Activated gamma-delta T cell (primary cell): Measurements from ENCODE around the gene EWSR1.
"Not testable (repeated sequence)": the region's sequence is repeated elsewhere in the genome, so short reads cannot be mapped to it uniquely, and the experiment has no call there.

ENCODE experiments used
- DNase-seq: peaks from one replicate; lab custom pipeline; 2025; lab: John Stamatoyannopoulos, UW

EWSR1 gene

DNA sequence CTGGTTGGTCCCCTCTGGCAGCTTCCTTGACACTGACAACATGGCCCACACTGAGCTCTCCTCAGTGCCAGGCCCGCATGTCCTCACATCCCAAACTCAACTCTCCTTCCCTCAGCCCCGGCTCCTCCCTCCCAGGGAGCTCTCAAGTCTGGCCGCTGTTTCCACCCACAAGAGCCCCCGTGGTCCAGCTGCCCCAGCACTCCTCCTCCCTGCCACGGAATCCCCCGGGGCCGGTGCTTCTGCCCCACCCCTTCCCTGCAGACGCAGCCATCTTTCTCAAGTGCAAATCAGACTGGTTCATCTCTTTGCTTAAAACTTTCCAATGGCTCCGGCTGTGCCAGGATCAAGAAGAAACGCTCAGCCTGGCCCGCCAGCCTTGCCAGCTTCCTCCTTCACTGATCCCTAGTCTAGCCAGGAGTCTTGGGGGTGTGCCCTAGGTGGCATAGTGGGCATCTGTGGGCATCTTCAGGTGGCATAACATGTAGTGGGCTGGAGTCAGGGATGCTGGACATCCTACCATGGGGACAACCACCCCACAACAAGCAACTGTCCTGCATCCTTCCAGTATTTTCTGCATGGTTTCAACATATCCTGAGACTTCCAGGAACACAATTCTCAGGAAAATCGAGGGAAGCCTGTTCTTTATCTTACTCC is 69.7 kb downstream of the EWSR1 start:
- DNase-seq, result no peak

DNA sequence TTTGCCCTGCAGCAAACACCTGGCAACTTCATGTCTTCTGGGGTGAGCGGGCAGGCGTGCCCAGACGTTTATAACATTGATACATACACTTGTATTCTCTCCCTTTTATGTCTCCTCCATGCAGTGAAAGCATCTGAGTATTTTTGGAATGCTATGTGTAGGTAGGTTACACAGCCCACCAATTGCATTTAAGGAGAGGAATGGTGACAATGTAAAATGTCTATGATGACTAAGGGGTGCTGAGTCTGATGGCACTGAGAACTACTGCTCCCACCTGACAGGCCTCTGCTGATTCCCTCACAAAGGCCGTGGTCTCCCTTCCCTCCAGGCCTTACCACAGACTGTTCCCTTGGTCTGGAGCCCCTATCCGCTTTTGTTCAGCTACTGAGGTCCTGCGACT is 70.3 kb downstream of the EWSR1 start:
- DNase-seq, result no peak

DNA sequence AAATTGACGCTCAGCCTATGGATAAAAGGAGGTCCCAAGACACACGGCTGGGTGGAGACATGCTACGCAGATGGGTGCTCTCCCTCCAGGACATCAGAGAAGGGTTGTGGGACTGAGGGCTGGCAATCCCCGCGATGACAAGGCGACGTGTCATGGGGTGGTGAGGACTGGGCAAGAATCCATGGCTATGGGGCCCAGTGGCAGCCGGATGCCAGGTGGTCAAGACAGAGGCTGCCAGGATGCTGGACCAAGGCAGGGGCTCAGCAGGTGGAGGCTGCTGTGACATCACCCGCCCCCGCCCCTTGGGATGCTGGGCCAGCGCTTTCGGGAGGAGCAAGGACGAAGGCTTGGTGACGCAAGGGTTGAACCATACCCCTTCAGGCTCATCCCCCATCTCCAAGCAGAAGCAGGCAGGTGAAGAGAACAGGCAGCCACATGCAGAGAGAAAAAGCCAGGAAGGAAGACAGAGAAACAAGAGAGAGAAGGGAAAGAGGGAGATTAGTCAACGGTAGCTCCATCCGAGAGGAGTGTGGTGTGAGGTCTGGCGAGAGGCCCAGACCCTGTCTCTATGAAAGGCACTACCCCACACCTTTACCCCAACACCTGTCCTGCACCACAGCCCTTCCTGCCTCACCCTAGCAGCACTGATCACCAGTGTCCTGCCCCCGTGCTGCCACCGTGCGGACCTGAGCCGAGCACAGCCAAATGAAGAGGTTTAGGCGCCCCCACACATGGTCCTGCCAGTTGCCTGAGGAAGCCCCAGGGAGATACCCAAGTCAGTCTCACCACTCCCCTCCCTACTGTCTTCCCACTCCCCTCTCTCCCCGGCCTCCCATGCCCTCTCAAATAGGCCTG is 71.5 kb downstream of the EWSR1 start:
- no peak for DNase-seq

DNA sequence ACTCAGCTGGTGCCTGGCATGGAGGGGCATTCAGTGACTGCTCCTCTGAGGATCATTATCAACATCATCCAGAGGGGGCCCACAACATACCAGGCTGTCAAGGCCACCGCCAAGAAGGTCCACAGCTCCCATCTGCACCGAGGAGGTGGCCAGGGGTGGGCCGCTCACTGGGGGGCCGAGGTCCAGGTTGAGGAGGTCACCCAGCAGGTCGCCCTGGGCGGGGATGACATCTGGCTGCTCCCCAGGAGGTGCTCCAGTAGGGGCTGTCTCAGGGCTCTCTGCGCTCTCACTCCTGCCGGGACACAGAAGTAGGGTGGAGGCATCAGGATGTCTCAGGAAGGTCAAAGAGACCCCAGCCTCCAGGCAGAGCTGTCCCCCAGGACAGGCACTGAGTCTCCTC is 72.5 kb downstream of the EWSR1 start:
- no peak for DNase-seq

DNA sequence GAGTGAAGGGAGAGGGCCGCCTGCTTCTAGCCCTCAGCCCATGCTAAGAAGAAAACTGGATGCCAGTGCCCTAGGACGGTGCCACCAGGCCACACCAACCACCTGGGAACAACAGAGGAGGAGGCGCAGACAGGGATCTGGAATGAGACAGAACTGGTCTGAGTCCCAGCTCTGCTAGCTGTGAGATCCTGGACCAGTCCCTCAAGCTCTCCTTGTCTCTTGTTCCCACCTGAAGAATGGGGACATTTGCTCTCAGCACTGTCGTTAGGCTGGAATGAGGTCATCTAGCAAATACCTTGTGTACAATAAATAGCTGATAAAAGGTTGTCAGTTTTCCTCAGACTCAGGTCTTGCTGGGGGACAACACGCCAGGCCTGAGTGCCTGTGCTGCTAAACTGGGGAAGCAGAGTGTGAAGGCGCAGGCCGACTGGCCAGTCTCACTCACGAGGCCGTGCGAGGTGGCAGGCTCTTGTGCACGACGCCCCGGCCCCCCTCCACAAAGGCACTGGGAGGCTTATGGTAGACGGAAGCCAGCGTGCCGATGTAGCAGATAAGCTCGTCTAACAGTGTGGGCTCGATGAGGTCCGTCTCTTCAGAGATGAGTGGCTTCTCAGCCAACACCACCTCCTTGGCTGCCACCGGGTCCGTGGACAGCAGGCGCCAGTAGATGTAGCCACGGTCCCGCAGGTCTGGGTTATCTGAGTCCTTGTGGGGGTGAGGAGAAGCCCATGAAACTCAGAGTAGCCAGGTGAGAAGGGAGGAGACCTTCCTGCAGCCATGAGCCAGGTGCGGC is 73.2 kb downstream of the EWSR1 start:
- DNase-seq, result no peak

DNA sequence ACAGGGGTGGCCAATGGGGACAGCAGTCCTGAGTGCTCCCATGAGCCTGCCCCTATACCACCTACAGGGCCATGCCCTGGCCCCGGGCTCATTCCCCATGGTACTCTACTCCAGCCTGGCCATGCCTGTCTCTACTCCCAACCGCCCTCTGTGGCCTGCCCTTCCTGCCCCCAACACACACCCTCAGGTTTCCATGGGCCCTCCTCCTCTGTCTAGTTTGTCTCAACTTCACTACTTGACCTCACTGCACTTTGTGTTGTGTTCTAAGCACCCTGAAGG is 73.7 kb downstream of the EWSR1 start:
- no peak for DNase-seq

DNA sequence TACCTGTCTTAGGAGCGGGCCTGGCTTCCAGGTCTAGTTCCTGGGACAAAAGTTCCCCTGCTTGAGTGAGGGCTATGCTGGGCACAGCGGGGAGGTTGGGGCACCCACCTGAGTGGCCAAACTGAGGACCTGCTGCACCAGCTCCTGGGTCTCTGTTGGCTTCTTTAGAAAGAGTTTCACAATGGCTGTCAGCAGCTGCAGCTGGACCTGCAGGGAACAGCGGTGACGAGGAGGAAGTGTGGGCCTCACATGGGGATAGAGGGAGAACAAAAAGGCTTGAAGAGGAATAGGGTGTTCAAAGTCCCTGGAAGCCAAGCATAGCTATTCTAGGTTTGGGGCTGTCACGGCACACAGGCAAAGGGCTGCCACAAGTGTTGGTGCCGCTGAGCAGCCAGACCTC is 74.1 kb downstream of the EWSR1 start:
- no peak for DNase-seq

DNA sequence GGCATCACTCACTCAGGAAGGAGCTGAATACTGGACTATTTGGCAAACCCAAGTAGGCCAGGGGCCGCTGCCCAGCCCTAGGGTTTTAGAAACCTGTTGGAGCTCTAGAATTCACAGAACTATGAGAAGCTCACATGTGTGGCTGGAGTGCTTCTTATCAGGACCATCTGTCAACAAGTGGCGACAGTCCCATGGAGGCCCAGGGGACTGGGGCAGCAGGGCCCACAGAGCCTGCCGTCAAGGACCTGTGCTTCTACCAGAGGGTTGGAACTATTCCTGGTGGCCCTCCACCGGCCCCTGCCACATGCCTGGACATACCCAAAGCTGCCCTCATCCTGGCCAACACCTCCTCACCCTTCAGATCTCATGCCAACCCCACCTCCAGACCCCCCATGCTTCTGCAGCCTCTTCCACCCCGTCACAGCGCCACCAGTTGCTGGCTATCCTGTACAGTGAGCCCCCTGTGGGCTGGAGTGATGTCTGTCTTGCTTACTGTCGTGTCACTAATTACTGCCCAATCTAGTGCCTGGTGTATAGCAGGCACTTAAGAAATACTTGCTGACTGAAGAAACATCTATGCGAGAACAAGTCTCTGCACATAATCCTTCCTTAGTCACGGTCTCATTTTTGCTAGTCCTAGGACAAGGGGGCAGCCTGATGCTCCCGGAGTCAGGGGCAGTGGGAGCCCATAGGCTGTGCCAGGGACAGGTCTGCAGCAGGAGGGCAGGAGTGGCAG is 74.7 kb downstream of the EWSR1 start:
- DNase-seq, result no peak

DNA sequence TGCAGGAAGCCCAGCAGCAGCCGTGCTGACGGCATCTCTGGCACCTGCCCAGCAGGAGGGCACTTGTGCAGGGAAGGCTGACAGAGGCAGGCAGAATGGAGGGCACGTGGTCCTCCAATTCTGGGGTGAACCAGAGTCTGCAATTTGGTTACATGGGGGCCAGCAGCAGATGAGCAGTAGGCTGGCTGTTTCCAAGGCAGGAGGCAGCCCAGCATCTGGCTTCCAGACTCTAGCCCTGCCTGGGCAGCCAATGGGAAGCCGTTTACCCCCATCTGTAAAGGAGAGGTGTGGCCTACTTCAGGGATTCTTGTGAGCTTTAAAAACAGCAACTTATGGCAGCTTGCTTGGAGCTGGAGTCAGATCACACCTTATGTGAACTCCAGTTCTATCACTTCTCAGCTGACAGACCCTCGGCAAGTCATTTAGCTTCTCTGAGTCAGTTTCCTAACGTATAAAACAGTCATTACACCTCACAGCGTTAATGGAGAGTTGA is 75.3 kb downstream of the EWSR1 start:
- DNase-seq, result no peak

DNA sequence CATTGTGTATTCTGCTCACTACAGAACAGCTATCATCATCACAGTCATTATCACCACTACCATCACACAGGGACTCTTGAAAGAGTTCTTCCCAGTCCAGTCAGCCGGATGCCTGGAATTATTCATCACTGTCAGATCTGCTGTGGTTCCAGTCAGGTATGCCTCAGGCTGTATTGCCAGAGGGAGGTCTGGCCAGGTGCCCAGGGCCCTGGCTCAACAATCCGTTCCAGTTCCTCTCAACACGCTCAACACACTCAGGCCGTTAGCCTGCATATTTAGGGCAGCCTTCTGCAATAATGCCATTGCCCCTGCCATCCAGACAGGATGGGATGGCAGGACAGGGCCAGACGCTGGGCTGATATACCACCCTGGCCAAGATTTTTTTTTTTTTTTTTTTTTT is 76.1 kb downstream of the EWSR1 start:
- no peak for DNase-seq

DNA sequence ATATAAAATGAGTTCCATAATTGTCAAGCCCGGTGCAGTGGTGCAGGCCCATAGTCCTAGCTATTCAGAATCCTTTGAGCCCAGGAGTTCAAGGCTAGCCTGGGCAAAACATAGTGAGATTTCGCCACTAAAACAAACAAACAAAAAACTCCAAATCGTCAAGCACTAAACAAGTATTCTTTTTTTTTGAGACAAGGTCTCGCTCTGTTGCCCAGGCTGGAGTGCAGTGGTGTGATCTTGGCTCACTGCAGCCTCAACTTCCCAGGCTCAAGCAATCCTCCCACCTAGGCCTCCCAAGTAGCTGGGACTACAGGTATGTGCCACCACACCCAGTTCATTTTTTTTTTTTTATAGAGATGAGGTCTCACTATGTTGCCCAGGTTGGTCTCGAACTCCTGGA is 76.8 kb downstream of the EWSR1 start:
- not testable (repeated sequence) for DNase-seq

DNA sequence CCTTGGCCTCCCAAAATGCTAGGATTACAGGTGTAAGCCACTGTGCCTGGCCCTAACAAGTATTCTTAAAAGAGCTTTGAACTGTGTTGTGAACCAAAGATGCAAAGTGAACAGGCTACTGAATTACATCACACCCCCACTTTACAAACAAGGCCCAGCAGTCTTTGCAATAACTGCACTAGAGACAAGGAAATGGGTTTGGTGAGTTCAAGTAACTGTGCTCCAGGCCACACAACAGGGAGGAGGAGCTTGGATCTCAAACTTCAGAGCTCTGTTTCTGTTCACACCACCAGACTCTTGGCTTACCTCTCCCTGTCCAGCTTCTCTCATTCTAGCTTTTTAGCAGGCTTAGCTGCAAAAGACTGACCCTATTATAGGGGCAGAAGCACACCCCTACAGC is 77.9 kb downstream of the EWSR1 start:
- no peak for DNase-seq

DNA sequence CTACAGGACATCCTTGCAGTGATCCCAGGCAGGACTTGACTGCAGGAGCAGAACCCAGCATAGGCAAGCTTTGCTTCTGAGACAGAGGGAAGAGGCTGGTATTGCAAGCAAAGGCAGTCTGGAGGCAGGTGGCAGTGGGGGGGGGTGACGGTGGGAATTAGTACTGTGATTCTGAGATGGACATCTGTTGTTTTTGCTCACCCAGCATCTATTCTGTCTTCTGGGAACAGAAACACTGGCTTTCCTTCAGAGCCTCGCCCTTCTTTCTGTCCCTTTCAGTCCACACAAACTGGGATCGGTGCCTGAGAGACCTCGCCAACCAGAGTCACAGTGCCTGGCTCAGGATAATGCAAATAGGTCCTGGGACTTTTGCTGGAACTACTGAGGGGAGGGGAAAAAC is 78.6 kb downstream of the EWSR1 start:
- no peak for DNase-seq

DNA sequence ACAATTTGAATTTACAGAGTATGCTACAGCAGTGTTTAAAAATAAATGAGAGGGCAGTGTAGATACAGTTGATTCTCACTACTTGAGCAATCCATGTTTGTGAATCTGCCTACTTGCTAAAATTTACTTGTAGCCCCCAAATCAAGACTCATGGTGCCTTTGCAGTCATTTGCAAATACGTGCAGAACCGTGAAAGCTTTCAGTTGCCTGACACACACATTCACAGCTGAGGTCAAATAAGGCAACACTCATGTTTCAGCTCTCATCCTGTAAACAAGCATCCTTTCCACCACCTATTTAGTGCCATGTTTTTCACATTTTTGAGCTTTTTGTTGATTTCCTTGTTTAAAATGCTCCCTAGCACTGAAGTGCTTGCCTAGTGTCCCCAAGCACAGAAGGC is 80.0 kb downstream of the EWSR1 start:
- no peak for DNase-seq

DNA sequence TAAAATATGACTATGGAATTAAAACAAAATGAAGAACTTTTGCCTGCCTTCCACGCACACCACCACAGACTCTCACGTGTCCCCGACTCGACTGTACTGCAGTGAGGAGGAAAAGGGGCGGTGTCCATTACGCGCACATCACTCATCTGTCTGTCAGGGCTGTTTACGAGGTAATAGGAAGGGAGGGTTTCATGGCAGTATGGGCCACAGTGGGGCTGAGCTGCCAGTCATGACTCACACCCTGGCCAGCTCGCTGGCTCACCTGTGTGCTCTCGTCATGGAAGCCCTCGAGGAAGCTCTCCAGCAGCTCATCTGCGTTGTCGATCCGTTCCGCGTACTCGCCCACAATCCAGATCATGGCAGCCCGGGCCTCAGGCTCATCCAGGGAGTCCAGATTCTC is 80.9 kb downstream of the EWSR1 start:
- DNase-seq, result no peak
